Frontal cortex (tissue), 4 donors: Measurements from ENCODE around the gene COX4I1. TPM values are rescaled to one million over a fixed set of nuclear protein-coding genes. Genes with fewer than 3 reads are reported as not detected.
A peak's percentile ranks its signal among the peaks of the same experiment; 100 is the strongest.
"Not testable (repeated sequence)": the region's sequence is repeated elsewhere in the genome, so short reads cannot be mapped to it uniquely, and the experiment has no call there.

ENCODE experiments used
- DNase-seq, 2 donors: peaks; one replicate each; pipeline ENCODE4 v3.0.0; 2012; ENCODE audit warnings: low spot score in 2 of 2
- FAIRE-seq: peaks from 2 replicates; lab custom pipeline; 2012; peaks lifted over from hg19 to GRCh38; lab: Jason Lieb, UNC
- total RNA-seq: library from RNA; depleted of rRNA; stranded (reverse); fragments of >200 nt; gene quantifications from one replicate; pipeline ENCODE4 v1.2.3, GENCODE V29; 2014
- donor health status: control.
- donor health status: control.
- donor health status: control.

COX4I1 gene
- total RNA-seq, 1 donor from 2014 or later: 228 TPM

GRCh38 chr16:85796599-85796998, 2.9 kb upstream of the COX4I1 start:
- FAIRE-seq (no peak), DNase-seq (no peak)

- DNase-seq (peak in 1 of 2 donors; percentile 21), FAIRE-seq (no peak)
Measured at GRCh38 chr16:85798283-85798776, 1.2 kb upstream of the COX4I1 start.

DNA sequence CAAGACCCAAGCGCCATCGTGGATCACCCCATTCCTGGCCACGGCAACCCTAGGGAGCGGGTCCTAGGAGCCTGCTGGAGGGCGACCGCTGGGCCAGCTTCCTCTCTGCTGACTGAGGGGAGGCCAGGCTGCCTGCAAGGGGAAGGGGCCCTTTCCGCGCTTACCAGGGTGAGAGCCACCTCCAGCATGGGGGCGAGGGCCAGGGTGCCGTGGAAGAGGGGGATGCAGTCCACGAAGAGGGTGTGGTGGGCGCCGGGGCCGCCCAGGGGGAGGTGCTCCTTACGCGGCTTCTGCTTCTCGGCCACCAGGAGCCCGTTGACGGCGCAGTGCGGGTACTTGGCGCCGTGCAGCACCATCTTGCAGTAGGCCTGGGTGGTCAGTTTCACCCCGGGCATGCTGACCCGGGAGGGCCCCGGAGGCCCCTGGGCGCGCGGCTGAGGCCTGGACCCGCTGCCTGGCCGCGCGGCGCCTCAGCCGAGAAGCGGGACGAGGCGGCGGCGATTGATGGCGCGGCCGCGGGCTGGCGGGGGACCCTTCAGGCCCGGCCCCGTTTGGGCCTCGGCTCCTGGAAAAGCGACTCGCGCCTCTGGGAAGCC, 496 bp upstream of the COX4I1 start:
- FAIRE-seq (no peak), DNase-seq (peak in 1 of 2 donors; percentile 61)

DNA sequence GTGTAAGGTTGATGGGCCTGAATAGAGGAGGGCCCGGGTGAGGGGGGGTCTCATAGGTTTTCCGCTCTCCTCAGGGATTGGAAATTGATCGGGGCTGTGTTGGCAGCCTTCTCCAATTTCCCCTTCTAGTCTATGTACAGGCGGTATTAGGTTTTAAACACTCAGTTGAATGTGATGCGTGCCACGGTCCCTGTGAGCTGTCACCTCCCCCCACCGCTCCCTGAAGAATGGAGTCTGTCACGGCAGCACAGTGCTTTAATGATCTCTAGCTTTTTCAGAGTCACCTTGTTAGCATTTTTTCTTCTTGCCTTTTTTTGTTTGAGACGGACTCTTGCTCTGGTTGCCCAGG, 800 bp downstream of the COX4I1 start:
- no peak for FAIRE-seq
- peak in 1 of 2 donors; percentile 29 for DNase-seq

DNA sequence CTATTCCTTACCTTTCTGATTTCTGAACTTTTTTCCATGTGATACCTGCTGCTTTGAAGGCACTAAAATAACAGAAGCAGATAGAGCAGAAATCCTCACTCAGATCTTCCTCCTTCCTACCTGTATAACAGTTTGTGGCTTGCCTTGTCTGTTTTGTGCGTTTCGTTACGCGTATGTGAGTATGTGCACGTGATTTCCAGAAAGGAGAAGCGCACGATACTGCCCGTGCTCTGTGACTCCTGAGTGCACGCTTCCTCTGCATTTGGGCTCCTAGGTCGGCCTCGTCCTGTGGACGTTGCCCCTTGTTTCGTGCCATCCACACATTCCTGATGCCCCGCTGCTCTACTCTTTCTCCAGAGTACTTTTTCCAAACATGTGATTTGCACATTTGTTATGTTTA, 4.1 kb downstream of the COX4I1 start:
- no peak for DNase-seq
- no peak for FAIRE-seq

DNA sequence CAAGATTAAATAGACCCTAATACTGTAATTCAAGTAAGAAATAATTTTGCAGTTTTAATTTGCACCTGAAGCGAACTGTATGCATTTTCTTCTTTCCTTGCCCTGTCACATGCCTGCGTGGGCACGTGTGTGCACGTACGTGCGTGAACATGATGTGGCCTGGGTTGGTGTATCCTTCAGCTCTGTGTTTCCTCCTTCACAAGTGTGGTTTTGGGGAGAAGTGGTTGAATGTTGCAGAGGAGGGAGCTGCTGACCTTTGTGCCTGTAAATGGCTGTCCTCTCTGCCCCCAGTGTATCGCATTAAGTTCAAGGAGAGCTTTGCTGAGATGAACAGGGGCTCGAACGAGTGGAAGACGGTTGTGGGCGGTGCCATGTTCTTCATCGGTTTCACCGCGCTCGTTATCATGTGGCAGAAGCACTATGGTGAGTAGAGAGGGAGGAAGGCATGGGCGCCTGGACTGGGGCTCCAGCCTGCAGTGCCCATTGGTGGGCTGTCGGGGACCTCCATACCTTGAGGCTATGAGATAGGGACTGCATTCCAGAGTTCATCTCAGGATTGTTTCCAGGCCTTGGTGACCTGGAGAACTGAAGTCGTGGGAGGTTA, 6.0 kb downstream of the COX4I1 start:
- no peak for DNase-seq
- FAIRE-seq: no peak

DNA sequence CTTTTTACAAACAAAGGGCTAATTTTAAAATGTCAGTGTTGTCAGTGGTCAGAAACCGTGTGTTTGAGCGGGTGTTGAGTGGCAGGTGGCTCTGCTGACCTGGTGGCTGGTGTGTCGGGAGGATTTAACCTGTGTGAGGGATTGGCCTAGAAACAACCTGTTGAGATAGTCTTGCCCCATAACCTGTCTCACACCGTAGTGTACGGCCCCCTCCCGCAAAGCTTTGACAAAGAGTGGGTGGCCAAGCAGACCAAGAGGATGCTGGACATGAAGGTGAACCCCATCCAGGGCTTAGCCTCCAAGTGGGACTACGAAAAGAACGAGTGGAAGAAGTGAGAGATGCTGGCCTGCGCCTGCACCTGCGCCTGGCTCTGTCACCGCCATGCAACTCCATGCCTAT, 7.0 kb downstream of the COX4I1 start:
- no peak for DNase-seq
- FAIRE-seq: no peak

- DNase-seq, FAIRE-seq: not testable (repeated sequence)
Measured at GRCh38 chr16:85807340-85807739, 7.8 kb downstream of the COX4I1 start.

- not testable (repeated sequence) for FAIRE-seq, DNase-seq
Measured at GRCh38 chr16:85808104-85808503, 8.6 kb downstream of the COX4I1 start.

- no peak for FAIRE-seq
- DNase-seq: no peak
Measured at GRCh38 chr16:85808926-85809325, 9.4 kb downstream of the COX4I1 start.

DNA sequence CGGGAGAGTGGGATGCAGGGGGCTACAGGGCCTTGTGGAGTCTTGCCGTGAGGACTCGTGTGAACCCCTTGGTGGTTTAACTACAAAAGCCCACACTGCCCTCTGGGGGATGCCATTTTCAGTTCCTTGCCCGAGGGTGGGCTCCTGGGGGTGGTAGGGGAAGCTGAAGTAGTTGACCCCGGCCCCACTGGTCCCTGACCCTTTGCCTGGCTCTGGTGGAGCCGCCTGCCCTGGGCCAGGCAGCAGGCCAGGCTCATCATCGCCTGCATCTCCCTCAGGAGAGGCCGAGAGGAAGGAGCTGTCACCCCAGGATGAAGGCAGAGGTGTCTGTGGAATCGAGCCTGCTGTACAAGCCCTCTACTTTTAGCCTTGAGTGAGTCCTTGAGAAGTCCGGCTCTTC, 10.2 kb downstream of the COX4I1 start:
- DNase-seq (no peak), FAIRE-seq (no peak)

GRCh38 chr16:85810097-85810741, 10.7 kb downstream of the COX4I1 start:
- FAIRE-seq (no peak), DNase-seq (no peak)

DNA sequence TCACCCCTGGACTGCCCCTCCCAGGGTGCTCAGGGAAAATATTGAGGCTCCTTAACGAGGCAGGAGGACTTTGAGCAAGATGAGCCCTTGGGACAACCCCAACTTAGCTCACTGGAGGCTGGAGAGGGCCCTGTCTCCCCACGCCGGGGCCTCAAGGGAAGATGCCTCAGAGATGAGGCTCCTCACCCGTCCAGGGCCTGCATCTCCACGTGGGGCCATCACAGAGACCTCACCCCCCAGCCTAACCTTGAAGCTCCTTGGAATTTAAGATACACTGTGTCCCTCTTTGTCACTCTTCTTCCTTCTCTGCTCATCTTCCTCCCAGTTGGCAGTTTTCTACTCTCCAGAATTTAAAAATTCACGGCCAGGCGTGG, 11.2 kb downstream of the COX4I1 start:
- FAIRE-seq (no peak), DNase-seq (no peak)

DNA sequence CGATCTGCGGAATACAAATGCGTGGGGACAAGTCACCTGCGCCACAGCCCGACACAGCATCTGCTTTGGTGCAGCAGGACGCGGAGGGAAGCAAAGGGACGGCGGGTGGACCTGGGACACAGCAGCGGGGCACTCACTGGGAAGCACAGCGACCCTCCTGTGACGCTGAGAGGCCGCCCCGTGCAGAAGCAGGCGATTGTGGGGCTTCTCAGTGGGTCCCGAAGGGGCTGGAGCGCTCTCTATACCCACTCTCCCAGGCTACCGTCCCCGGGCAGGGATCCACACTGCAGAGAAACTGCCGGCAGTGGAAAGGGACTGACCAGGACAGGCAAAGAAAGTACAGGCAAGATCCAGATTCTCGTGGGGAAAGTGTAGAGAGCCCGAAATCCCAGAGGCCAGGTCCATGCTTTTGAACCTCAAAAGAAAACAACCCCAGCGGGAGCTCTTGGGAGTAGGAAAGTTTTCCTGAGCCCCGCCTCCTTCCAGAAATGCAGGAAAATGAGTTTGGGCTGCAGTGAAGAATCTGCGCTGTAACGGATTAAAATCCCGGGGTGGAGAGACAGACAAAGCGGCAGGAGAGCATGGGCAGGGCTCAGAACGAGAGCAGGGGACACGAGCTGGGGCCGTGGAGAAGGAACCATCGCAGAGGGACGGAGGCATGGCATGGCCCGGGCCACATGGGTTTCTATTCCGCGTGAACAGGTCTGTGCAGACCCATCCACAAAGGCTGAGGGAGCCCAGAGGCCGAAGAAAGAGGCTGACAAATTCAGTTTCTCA, 12.7 kb downstream of the COX4I1 start:
- DNase-seq: no peak
- FAIRE-seq: no peak

- DNase-seq (no peak), FAIRE-seq (no peak)
Measured at GRCh38 chr16:85812811-85813700, 13.6 kb downstream of the COX4I1 start.

GRCh38 chr16:85816159-85816558, 16.7 kb downstream of the COX4I1 start:
- FAIRE-seq: no peak
- no peak for DNase-seq

DNA sequence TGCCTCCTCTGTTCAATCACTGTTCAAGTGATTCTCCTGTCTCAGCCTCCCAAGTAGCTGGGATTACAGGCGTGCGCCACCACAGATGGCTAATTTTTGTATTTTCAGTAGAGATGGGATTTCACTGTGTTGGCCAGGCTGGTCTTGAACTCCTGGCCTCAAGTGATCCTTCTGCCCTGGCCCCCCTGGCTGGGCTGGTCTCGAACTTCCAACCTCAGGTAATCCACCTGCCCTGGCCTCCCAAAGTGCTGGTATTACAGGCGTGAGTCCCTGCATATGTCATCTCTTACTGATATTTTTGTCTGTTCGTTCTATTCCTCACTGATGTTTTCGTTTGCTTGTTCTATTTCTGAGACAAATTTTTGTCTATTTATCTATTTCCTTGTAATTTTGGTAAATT, 17.7 kb downstream of the COX4I1 start:
- DNase-seq, FAIRE-seq: not testable (repeated sequence)

DNA sequence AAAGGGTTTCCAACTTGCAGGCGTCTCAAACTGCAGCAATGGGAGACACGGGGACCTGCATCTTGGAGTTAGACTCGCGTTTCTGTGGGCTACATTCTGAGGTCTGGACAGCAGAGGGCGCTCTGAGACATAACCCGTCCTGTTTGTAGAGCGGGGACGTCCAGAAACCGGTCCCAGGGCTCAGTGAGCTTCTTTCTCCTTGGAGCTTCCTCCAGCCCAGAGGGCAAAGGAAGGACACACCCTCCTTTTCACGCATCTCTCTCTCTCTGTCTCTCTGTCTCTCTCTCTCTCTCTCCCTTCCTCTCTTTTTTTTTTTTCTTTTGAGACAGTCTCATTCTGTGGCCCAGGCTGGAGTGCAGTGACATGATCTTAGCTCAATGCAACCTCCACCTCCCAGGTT, 19.8 kb downstream of the COX4I1 start:
- no peak for FAIRE-seq
- DNase-seq: peak; percentile 49 to 66

DNA sequence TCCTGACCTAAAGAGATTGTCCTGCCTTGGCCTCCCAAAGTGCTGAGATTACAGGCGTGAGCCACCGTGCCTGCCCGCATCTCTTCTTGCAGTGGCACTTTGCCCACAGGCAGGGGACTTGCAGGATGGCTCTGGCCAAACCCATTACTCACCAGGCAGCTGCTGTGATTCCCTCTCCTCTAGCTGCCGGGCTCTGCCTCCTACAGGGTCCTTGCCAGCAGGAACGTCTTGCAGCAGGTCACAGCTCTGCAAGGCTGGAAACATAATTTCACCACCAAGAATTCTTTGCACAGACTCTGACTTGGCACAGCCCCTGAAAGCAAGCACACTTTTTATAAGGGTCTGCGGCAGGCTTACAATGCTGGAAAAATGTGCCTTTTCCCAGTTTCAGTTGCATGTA, 20.3 kb downstream of the COX4I1 start:
- FAIRE-seq: no peak

More for the DNA sequence above, 20.3 kb downstream of the COX4I1 start:
- no peak for DNase-seq
